Adrenal gland (tissue), 12 donors: Measurements from ENCODE around the gene RLF. TPM values are rescaled to one million over a fixed set of nuclear protein-coding genes. Genes with fewer than 3 reads are reported as not detected.

Experiments
- DNase-seq, 7 donors: peaks; one replicate each; pipeline ENCODE4 v3.0.0-alpha.2; 2019 to 2020
- H3K27ac ChIP-seq, 5 donors: fragments of 200-600 bp; sonication (generic) in 4 of 5; 1 replicate in 3 of 5; 2 replicates in 2 of 5; pipeline versions ENCODE4 v1.5.1 to v1.8.0; 2016 to 2020; ENCODE audit warnings: mild to moderate bottlenecking in 1 of 5
- H3K27me3 ChIP-seq: fragments of 200-600 bp; 2 replicates; pipeline ENCODE4 v1.8.0; 2021
- H3K36me3 ChIP-seq, 2 donors: fragments of 200-600 bp; replicated peaks in 1 of 2; 1 replicate in 1 of 2; 2 replicates in 1 of 2; pipeline versions ENCODE4 v1.5.1 to v1.8.0; 2018 to 2022
- H3K4me1 ChIP-seq, 2 donors: fragments of 200-600 bp; replicated peaks in 1 of 2; 1 replicate in 1 of 2; 2 replicates in 1 of 2; pipeline versions ENCODE4 v1.5.1 to v1.8.0; 2018 to 2021
- H3K4me3 ChIP-seq, 4 donors: fragments of 200-600 bp; sonication (generic) in 3 of 4; one replicate each; pipeline ENCODE4 v1.5.1; 2016 to 2018
- H3K9me3 ChIP-seq, 3 donors: fragments of 200-600 bp; sonication (generic) in 1 of 3; replicated peaks in 1 of 3; 1 replicate in 2 of 3; 2 replicates in 1 of 3; pipeline versions ENCODE4 v1.5.1 to v1.8.0; 2016 to 2021
- CTCF ChIP-seq, 6 experiments: fragments of 450-650 bp in 4 of 6; fragments of 200-600 bp in 2 of 6; sonication (generic) in 1 of 6; IDR thresholded peaks; 1 replicate in 5 of 6; 2 replicates in 1 of 6; pipeline versions ENCODE4 v1.5.1 to v1.8.0; 2016 to 2021; ENCODE audit warnings: antibody characterized with exemption in 6 of 6, mild to moderate bottlenecking in 2 of 6, moderate library complexity in 1 of 6
- POLR2A ChIP-seq, 2 donors: fragments of 450-650 bp; IDR thresholded peaks; one replicate each; pipeline ENCODE4 v1.6.1; 2017; ENCODE audit warnings: antibody characterized with exemption in 2 of 2, mild to moderate bottlenecking in 2 of 2, moderate library complexity in 1 of 2
- WGBS, 4 donors: extraction: QIAGEN DNeasy Blood & Tissue Kit in 2 of 4; methylation state at CpG; one replicate each; pipeline versions ENCODE4 v1.1.5 to v1.1.7; 2013 to 2017; 5-methylcytosine and 5-hydroxymethylcytosine counted together
- intact Hi-C, 2 donors: fragments of 100-400 bp; cut with DNase I; formaldehyde crosslinking; loops; one replicate each; pipeline versions ENCODE4 v1.14.1 to v1.15.0; 2022 to 2023
- polyA plus RNA-seq, 3 donors: library from polyadenylated mRNA; stranded (reverse); fragments of 200-250 nt in 2 of 3; fragments of 350-450 nt in 1 of 3; fragmentation: Illumina TruSeq in 1 of 3; extraction: RNeasy Lipid Tissue Mini Kit (QIAGEN cat#74804) in 1 of 3; gene quantifications; one replicate each; pipeline ENCODE4 v1.2.3, GENCODE V29; 2013 to 2014
- total RNA-seq, 9 donors: library from RNA; depleted of rRNA in 4 of 9; stranded (reverse); fragments of >200 nt in 4 of 9; fragments of 120-200 nt in 1 of 9; fragmentation: NEBNext Ultra II Directional in 1 of 9; extraction: Animal tissue kit (Norgen Biotek cat#: 25700) in 1 of 9; gene quantifications; one replicate each; pipeline versions ENCODE4 v1.1.0 to v1.2.4, GENCODE V29; 2013 to 2023
- donor health status: healthy with polysubstance abuse.
- donor health status: Bipolar disorder and iron deficiency.
- donor health status: DM: yes; HTN: yes; CAD: no.
- donor health status: DM: no; HTN: no; CAD: no.
- donor health status: DM: no; HTN: no; CAD: no.
- donor health status: DM: yes; HTN: yes; CAD: no.

The RLF gene
- total and polyA plus RNA-seq, 12 donors, result 3.7 to 18.8 (median 11.3) TPM

GRCh38 chr1:40258445-40258769 is 97.2 kb downstream of the RLF start:
- DNase-seq, result no peak
- intact Hi-C loops, result loop anchor here in 1 of 2 donors (10.0 kb wide), 1 partner anchor 94 kb away; the partner anchor contains the start of gene RLF
- TF ChIP-seq POLR2A (IDR thresholded peaks at IDR 0.05) (no peak), CTCF (IDR thresholded peaks at IDR 0.05) (no peak)
- H3K27ac ChIP-seq, result peak overlapping the region in 4 of 5 donors; percentile 87 to 96 (median 89)
- peak overlapping the region; percentile 31 to 82 (median 59) for H3K4me3 ChIP-seq
- H3K4me1 ChIP-seq, result peaks cover 17 to 48% of the 10 kb centered on the region in 2 donors
- peaks cover 0 to 35% of the 10 kb centered on the region in 2 donors for H3K36me3 ChIP-seq
- no peaks in the 10 kb centered on the region for H3K27me3 ChIP-seq
- 0 to 1% (median 0%) methylated on average over 3 to 10 of the region's 10 CpGs for WGBS, 4 donors
- no peaks in the 10 kb centered on the region for H3K9me3 ChIP-seq

- TF ChIP-seq CTCF (IDR thresholded peaks at IDR 0.05) (no peak), POLR2A (IDR thresholded peaks at IDR 0.05) (no peak)
- intact Hi-C loops, result no loop called here
- Histone ChIP-seq H3K4me1 (peaks cover 11 to 50% of the 10 kb centered on the region in 2 donors), H3K4me3 (no peak overlapping the region), H3K36me3 (peaks cover 0 to 55% of the 10 kb centered on the region in 2 donors), H3K27ac (no peak overlapping the region), H3K9me3 (no peaks in the 10 kb centered on the region), H3K27me3 (no peaks in the 10 kb centered on the region)
- WGBS, 4 donors, result 82 to 88% (median 87%) methylated on average over 3 of the region's 3 CpGs
- DNase-seq, result no peak
Measured at GRCh38 chr1:40264354-40264781, 103.2 kb downstream of the RLF start.

- Histone ChIP-seq H3K9me3 (no peaks in the 10 kb centered on the region), H3K27ac (no peak overlapping the region), H3K36me3 (peaks cover 0 to 59% of the 10 kb centered on the region in 2 donors), H3K27me3 (no peaks in the 10 kb centered on the region), H3K4me1 (peaks cover 17 to 44% of the 10 kb centered on the region in 2 donors), H3K4me3 (no peak overlapping the region)
- TF ChIP-seq POLR2A (IDR thresholded peaks at IDR 0.05), result no peak
- TF ChIP-seq CTCF (IDR thresholded peaks at IDR 0.05), result no peak
- intact Hi-C loops, result no loop called here
- no peak for DNase-seq
Measured at GRCh38 chr1:40265298-40265697, 104.1 kb downstream of the RLF start.

- Histone ChIP-seq H3K4me1 (peaks cover 17 to 41% of the 10 kb centered on the region in 2 donors), H3K9me3 (no peaks in the 10 kb centered on the region), H3K27me3 (no peaks in the 10 kb centered on the region), H3K36me3 (peaks cover 0 to 59% of the 10 kb centered on the region in 2 donors), H3K4me3 (no peak overlapping the region), H3K27ac (no peak overlapping the region)
- no peak for DNase-seq
- intact Hi-C loops, result no loop called here
- TF ChIP-seq POLR2A (IDR thresholded peaks at IDR 0.05), result no peak
- TF ChIP-seq CTCF (IDR thresholded peaks at IDR 0.05), result no peak
Measured at GRCh38 chr1:40265919-40266318, 104.7 kb downstream of the RLF start.
